Measurements from ENCODE around the gene TTC7B.

DNA sequence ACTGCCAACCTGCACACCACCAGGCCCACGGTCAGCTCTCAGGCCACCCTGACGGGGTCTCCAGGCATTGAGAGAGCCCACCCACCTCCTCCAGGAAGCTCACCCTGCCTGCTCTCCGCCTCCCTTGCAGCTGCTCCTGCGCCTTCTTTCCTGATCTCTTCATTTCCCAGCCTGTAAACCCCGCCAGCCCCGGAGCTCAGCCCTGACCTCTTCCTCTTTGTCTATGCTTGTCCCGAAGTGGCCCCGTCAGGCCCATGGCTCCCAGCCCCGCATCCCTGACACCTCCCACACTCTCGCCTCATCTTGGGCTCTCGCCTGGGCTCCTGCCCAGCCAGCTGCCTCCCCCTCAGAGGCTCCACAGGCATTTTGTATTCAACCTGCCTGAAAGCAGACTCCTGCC, 280.1 kb downstream of the TTC7B start:
- TF ChIP-seq, protein P1, sequence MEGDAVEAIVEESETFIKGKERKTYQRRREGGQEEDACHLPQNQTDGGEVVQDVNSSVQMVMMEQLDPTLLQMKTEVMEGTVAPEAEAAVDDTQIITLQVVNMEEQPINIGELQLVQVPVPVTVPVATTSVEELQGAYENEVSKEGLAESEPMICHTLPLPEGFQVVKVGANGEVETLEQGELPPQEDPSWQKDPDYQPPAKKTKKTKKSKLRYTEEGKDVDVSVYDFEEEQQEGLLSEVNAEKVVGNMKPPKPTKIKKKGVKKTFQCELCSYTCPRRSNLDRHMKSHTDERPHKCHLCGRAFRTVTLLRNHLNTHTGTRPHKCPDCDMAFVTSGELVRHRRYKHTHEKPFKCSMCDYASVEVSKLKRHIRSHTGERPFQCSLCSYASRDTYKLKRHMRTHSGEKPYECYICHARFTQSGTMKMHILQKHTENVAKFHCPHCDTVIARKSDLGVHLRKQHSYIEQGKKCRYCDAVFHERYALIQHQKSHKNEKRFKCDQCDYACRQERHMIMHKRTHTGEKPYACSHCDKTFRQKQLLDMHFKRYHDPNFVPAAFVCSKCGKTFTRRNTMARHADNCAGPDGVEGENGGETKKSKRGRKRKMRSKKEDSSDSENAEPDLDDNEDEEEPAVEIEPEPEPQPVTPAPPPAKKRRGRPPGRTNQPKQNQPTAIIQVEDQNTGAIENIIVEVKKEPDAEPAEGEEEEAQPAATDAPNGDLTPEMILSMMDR (conservative IDR thresholded peaks at IDR 0.05; ENCODE audit: low read depth in 2 of 2): no peak
- TF ChIP-seq POLR2AphosphoS5 (IDR thresholded peaks at IDR 0.05; ENCODE audit: low read depth) (no peak), NANOG (IDR thresholded peaks at IDR 0.05; ENCODE audit: borderline replicate concordance) (no peak)
- TF ChIP-seq, protein P2, sequence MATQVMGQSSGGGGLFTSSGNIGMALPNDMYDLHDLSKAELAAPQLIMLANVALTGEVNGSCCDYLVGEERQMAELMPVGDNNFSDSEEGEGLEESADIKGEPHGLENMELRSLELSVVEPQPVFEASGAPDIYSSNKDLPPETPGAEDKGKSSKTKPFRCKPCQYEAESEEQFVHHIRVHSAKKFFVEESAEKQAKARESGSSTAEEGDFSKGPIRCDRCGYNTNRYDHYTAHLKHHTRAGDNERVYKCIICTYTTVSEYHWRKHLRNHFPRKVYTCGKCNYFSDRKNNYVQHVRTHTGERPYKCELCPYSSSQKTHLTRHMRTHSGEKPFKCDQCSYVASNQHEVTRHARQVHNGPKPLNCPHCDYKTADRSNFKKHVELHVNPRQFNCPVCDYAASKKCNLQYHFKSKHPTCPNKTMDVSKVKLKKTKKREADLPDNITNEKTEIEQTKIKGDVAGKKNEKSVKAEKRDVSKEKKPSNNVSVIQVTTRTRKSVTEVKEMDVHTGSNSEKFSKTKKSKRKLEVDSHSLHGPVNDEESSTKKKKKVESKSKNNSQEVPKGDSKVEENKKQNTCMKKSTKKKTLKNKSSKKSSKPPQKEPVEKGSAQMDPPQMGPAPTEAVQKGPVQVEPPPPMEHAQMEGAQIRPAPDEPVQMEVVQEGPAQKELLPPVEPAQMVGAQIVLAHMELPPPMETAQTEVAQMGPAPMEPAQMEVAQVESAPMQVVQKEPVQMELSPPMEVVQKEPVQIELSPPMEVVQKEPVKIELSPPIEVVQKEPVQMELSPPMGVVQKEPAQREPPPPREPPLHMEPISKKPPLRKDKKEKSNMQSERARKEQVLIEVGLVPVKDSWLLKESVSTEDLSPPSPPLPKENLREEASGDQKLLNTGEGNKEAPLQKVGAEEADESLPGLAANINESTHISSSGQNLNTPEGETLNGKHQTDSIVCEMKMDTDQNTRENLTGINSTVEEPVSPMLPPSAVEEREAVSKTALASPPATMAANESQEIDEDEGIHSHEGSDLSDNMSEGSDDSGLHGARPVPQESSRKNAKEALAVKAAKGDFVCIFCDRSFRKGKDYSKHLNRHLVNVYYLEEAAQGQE (IDR thresholded peaks at IDR 0.05; ENCODE audit: unreplicated experiment): no peak

All from GM23338 (cell line).